GM18502 (cell line): ENCODE measurements around the gene TMEM63C.

Experiments used
- ATAC-seq: cut with Tn5 transposase; IDR thresholded peaks from one replicate; pipeline ENCODE4 v1.9.1; 2021; ENCODE audit warnings: mild to moderate bottlenecking; ENCODE audit not compliant: unreplicated experiment, poor library complexity

The TMEM63C gene

DNA sequence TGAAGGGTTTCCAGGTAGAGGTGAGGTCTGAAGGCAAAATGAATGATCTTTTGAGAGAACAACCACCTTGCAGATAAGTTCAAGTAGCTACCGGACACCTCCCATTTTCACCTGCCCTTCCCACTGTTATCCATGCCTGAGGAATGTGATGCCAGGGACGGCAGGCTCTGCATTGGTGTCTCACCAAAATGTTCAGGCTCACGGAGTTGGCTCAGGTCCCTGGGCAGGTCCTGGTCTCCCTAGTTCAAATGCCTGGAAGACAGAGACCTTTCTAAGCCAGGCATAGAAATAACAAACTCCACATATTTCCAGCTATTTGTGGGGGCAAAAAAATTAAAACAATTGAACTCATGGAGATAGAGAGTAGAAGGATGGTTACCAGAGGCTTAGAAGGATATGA, 36.0 kb downstream of the TMEM63C start:
- no peak for ATAC-seq

DNA sequence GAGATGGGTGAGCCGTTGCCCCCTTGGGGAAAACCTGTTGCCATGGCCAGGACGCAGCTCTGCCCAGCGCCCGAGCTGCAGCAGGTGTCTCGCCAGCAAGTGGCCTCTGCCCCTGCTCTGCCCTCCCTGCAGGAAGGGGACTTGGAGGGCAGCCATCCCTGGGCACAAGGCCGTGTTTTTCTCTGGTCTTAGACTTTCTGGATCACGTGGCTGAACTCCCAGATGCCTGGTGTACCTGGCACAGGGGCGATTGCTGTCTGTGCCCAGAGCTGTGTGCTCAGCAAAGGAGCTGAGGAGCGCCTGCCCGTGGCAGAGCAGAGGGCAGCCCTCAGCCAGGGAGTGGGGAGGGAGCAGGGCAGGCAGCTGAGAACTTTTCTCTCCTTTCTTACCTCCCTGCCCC, 38.0 kb downstream of the TMEM63C start:
- no peak for ATAC-seq

DNA sequence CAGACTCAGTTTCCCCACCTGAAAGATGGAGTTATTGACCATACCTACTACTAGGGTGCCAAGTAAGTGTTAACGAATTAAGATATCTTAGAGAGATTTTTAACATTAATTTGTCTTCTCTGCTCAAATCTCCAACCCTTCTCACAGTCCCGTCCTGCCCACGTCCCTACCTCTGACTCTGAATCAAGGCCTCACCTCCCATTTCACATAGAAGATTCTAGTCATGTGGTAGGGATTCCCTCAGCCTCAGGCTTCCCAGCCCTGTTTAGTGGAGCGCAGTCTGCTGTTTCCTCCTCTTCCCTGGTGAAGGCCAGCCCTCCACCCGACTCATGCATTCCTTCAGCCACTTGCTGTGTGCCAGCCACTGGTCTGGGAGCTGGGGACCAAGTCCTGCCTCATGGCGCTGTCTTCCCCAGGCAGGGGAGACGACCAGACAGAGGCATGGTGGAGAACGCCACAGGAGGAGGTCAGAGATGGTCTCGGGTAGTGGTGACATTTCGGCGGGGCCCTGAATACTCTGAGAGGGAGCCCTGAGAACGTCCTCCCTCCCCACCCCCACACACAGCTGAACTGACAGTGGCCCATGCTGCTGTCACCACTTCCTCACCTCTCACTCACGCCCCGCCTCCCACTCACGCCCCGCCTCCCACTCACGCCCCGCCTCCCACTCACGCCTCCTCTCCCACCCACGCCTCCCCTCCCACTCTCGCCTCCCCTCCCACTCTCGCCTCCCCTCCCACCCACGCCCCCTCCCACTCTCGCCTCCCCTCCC, 38.8 kb downstream of the TMEM63C start:
- no peak for ATAC-seq

DNA sequence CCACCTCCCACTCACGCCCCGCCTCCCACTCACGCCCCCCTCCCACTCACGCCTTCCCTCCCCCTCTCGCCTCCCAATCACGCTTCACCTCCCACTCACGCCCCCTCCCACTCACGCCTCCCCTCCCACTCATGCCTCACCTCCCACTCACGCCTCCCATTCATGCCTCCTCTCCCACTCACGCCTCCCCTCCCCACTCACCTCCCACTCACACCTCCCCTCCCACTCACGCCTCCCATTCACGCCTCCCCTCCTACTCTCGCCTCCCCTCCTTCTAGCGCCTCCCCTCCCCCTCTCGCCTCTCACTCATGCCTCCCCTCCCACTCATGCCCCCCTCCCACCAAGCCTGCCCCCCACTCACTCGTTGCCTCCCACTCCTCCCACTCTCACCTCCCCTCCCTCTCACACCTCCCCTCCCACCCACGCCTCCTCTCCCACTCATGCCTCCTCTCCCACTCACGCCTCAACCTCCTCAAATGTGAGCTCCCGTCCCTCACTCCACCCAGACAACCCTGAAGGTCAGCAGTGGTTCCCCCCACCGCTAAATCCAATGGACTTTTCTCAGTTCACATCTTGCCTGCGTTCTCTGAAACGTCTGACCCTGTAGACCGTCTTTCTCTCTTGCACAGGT, 39.8 kb downstream of the TMEM63C start:
- ATAC-seq = no peak

DNA sequence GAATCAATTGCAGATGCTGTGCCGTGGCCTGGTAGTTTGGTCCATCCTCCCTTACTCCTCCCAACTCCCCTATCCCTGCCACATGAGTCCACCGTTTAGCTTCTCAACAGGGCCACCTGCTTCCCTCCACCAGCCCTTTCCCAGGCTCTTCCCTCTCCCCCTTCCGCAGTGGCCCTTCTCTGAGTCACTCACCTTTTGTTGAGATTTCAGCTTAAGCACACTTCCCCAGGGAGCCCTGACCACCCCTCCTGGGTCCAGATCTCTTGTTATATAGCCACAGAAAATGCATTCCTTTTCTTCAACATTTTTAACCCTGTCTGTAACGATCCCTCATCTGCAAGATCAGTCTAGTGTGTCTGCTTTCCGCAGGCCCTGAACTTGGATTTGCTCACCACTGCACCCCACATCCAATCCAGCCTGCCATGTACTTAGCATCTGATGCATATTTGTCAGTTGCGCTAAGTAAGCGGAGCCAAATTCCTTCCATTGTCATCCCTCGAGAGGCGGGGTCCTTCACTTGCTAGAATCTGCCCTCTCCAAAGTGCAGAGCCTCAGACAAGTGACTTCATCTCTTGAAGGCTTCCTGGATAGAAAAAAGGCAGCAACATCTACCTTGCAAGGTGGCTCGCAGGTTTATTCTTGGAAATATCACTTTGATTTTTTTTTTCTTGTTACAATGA, 41.1 kb downstream of the TMEM63C start:
- ATAC-seq = no peak

DNA sequence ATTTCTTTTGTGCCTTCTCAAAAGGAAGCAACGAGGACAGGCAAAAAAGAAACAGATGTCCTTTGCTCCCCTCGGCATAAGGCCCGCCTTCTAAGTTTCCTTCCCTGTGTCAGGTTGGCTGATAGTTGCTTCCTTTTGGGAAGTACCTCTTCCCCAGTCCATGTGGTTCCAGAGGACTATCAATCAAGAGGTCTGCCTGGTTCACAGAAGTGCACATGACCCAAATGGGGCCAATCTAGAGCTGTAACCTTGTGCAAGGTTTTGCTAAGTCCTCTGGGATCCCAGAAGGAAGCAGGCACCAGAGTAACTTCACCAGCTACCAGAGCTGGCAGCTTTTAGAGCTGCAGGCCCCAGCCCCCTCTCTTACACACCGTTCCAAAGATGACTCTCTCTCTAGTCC, 42.6 kb downstream of the TMEM63C start:
- ATAC-seq = no peak

DNA sequence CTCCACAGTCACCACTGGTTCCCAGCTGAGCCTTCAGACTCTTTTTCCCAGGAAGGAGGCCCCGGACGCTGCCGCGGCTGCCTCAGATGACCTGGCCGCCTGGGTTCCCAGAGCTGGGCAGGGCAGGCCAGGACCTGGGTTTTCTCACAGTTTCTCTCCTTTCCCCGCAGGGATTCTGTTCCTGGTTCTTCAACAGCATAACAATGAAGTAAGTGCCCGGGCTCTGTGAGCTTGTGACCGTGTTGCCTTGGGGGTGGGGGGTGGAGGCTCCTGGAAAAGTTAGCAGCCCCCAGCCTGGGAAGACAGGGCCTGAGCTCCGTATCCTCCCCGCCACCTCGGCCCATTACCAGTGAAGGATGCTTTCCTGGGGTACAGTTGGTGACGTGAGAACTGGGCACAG, 43.7 kb downstream of the TMEM63C start:
- no peak for ATAC-seq

DNA sequence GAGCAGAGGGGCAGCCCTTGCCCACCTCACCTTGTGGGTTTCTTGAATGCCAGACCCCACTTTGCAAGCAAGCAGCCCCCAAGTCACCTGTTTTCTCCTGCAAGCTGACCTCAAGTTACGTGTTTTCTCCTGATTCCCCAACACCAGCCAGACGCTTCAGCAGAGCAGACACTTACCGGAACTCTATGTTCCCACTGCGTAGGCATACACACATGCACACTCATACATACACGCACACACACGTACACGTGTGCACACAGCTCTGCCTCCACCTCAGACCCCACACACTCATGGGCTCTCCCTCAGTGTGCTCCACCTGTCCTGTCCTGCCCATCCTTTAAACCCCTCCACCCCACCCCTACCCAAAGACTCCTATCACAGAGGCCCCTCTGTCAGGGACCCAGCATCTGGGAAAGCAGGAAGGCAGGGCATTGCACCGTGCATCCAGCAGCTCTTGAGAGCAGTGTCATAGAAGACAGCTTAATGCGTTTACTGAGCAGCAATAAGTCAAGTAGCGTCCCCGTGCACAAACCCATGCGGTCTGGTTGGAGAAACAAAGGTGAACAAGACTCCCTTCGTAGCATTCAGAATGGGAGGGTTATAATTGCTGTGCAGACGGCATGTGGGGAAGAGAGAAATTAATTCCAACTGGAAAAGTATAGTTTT, 44.4 kb downstream of the TMEM63C start:
- ATAC-seq = no peak

DNA sequence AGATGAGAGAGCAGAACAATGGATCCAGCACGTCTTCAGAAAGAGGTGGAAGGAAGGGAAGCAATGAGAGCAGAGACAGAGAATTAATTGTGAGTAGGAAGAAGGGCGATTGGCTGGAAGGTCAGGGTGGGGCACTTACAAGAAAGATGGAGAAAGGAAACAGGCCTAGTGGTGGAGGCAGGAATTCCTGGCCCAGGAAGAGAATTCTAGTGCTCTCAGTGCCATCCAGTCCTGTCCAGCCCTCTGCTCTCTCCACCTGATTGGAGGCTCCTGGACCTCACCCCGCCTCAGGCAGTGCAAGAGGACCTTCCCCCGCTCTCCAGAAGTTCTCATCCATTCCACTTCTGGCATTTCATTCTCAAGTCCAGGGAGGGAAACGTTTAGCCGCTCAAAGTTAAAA, 46.5 kb downstream of the TMEM63C start:
- ATAC-seq = no peak

DNA sequence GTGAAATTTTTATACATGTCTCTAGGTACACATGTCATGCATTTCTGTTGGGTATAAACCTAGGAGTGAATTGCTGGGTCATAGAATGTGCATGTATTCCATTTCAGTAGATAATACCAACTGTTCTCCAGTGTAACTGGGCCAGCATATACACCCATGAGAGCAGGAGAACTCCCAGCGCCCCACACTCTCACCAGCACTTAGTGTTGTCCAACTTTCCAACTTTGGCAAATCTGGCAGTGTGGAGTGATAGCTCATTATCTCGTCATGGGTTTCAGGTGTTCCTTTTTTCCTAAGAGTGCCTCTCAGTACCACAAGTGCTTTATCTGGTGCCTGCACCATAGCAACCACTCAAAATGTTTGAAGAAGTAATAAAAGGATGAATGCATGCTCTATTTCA, 49.3 kb downstream of the TMEM63C start:
- no peak for ATAC-seq

DNA sequence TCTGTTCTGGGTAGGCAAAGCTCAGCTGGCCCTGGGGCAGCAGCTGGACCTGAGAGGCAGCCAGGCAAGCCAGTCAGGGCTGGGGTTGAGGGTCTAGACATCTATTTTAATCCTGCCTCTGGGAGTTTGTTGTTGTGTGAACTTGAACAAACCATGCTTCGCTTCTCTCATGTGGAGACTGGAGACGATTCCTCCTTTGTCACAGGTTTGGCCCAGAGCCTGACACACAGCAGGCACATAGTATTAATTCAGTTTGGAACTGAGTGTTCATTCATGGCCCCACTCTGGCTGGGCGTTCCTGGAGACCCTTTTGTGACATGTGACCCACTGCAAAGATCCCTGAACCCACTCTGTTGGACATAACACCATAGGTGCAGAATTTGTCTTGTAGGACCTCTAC, 50.1 kb downstream of the TMEM63C start:
- no peak for ATAC-seq

DNA sequence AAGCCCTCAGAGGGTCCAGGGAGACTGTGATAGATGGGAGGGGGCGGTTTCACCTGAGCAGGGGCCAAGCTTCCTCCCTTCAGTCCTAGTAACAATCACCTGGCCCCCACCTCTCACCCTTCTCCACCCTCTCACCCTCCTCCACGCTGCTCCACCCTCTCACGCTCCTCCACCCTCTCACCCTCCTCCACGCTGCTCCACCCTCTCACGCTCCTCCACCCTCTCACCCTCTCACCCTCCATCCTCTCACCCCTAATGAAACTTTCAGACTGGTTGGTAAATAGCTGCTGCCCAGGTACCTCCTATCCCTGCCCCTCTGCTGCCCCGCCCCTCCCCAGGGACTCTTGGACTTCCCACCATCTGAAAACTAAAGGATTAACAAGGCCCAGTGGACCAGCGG, 55.2 kb downstream of the TMEM63C start:
- no peak for ATAC-seq

DNA sequence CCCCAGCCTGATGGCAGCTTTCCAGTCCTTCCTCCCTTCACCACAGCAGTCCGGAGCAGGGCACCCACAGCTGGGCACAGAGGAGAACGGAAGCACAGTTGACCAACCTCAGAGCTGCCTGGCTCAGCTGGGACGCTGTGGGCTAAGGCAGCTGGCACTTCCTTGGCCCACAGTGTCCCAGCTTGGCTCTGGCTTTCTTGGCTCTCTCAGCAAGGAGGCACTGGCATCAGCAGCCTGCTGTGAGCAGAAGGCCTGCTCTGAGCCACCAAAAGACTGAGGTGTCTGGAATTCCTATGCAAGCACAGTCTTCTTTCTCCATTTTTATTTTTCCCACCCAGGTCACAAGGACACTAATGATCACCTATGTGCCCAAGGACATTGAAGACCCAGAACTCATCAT, 56.8 kb downstream of the TMEM63C start:
- no peak for ATAC-seq

DNA sequence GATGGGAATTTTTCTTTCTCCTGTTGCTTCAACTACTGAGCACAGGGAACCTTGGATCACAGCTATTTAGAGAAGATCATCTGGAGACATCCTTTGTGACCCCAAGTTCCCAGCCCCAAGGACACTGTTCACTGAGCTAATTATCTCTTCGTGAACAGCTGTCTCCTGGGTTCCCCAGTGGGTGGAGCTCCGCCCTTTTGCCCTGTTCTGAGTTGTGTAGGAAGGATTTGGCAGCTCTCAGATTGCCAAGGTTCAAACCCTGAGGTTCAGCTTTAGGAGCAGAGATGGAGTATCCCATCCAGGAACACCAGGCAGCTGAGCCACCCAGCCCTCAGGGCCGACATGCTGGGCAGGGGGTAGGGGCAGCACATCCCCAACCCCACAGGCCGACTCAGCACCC, 57.4 kb downstream of the TMEM63C start:
- ATAC-seq = no peak

DNA sequence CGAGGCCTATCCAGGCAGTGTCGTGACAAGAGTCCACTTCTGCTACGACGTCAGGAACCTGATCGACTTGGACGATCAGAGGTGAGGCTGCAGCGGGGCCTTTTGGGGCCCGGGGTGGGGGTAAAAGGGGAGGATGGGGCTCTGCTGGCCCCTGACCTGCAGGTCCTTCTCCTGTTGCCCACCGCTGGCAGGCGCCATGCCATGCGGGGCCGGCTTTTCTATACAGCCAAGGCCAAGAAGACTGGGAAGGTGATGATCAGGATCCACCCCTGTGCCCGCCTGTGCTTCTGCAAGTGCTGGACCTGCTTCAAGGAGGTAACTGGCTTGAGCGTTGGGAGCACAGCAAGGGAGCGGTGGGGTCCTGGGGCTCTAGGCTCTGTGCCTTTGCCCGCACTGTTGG, 57.8 kb downstream of the TMEM63C start:
- ATAC-seq = no peak

DNA sequence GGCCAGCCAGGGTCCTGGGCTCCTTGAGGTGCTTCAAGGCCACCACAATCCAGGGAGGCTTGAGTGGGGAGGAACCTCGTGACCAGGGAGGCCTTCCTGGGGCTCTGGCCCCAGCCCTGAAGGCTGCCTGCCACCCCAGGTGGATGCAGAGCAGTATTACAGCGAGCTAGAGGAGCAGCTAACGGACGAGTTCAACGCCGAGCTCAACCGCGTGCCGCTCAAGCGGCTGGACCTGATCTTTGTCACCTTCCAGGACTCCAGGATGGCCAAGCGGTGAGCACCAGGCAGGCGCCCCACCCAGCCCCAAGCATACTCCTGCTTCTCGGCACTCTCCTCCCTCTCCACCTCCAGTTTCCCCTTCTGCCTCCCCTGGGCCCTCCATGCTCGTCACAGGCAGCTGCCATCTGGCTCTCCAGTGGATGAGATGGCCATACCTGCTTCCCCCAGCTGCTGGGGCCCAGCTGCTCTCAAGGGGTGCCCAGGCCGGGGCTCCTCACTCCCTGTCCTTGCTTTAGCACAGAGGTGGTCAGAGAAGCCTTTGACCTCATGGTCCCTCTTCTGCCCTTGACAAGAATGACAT, 58.8 kb downstream of the TMEM63C start:
- ATAC-seq = no peak

DNA sequence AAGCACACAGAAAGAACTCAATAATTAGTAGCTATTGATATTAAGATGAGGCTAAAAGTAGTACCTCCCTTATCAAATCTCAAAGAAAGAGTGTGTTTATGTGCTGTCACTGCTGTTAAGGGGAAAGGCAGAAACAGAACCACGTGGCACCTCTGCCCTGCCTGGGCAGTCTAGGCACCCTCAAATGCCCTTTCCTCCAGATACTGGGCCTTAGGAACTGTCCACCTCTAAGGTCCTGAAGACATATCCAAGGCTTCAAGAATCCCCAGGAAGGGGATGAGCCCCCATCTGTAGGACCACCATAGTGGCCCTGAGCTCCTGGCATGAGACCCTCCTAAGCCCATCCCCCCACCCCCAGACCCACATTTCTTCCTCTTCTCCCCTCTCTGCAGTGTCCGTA, 60.4 kb downstream of the TMEM63C start:
- no peak for ATAC-seq

DNA sequence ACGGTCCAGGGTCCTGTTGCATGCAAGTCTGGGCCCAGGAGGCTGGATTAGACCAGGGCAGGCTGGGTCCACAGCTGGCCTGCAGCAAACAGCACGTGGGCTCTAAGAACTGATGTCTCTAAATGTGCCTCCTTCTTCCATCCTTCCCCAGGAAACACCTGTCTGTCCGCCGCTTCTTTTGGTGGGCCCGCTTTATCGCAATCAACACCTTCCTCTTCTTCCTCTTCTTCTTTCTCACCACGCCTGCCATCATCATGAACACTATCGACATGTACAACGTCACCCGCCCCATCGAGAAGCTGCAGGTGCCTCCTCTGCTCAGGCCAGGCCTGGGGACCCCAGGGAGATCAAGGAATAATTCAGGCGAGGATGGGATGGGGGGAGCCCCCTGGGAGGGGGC, 61.2 kb downstream of the TMEM63C start:
- no peak for ATAC-seq

DNA sequence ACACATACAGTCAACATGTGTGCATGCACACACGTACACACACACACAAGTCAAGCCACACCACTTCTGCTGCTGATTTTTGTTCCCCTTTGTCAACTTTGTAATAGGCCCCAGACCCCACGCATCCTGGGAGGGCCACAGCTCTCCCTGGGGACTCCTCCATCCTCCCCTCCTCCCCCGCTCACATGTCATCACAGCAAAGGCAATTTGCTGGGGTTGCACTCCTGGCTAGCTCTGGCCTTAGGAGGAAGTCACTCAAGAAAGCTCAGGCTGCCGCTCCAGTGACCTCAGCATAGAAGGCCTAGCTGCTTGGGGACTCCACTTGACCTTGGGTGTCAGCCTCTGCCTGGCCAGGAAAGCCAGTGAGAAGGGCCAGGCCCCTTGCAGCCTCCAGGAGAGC, 62.3 kb downstream of the TMEM63C start:
- ATAC-seq = no peak

DNA sequence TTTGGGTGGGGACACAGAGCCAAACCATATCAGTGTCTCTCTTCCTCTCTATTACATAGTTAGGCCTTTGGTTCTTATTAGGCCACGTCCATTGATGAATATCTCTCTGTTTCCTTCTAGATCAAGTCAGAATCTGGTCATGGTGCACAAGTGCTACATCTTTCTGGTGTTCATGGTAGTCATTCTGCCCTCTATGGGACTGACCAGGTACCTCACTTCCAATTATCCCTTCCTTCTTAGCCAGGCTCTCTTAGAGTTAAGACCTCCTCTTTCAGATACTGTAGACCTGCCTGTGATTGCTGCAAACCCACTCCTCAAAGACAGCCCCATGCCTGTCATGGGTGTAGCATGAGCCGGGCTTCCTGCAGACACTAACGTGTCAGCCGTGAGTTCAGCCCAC, 64.2 kb downstream of the TMEM63C start:
- ATAC-seq = no peak

DNA sequence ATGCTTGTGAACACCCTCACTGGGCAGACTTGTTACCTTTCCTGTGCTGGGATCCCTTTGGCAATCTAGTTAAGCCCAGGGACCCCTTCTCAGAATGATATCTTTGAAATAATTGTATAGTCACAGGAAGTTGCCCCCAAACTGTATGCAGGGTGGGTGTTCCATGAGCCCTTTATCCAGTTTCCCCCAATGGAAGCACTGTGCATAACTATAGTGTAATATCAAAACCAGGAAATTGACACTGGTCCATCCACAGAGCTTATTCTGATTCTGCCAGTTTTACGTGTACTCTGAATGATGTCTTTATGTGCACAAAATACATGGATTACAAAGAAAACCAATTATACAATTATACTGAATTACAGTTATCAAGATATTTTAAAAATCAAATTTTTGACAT, 65.2 kb downstream of the TMEM63C start:
- ATAC-seq = no peak
